IPS-15b (cell line): ENCODE data around the gene RPL38.

Experiments
- H3K27me3 ChIP-seq: one replicate; pipeline ENCODE4 v1.6.1; 2013; ENCODE audit warnings: low read length; ENCODE audit not compliant: control insufficient read depth, insufficient read depth
- H3K36me3 ChIP-seq: one replicate; pipeline ENCODE4 v1.6.1; 2013; ENCODE audit warnings: low read length; ENCODE audit not compliant: control insufficient read depth, insufficient read depth
- H3K4me1 ChIP-seq: one replicate; pipeline ENCODE4 v1.6.1; 2013; ENCODE audit warnings: mild to moderate bottlenecking, low read length; ENCODE audit not compliant: control insufficient read depth, insufficient read depth
- H3K4me3 ChIP-seq: one replicate; pipeline ENCODE4 v1.5.1; 2013; ENCODE audit warnings: low read depth, low read length
- H3K9ac ChIP-seq: one replicate; pipeline ENCODE4 v1.6.1; 2013; ENCODE audit warnings: low read depth, mild to moderate bottlenecking, low read length
- H3K9me3 ChIP-seq: one replicate; pipeline ENCODE4 v1.6.1; 2013; ENCODE audit warnings: mild to moderate bottlenecking, low read length; ENCODE audit not compliant: control insufficient read depth, insufficient read depth

RPL38 gene

DNA sequence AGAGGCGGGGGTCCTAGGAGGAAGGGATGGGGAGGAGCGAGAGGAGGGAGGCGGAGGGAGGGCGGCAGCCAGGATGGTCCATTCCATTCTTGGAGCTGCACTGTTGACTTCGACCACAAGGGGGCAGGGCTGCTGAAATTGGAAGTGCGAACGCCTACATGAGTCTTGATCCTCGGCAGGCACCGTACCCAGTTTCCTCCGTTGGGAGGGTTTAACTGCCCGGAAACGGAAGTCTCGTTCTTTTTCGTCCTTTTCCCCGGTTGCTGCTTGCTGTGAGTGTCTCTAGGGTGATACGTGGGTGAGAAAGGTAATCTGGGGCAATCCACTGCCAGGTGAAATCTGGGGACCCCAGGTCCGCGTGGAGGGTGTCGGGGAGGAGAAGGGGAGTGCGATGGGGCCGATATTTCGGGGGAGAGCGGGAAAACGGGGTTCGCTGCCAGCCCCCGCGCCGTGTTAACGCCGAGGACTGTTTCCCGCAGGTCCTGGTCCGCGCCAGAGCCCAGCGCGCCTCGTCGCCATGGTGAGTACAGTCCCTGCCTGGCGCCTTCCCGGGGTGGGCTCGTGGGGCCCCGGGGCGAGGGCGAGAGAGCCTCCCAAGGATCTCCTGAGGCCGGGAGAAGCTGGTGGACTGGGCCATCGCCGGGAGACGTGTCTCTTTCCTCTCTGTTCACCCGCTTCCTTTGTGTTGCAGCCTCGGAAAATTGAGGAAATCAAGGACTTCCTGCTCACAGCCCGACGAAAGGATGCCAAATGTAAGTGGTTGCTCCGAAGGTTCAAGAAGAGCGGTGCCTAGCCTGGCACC, at the start of gene RPL38:
Gene RPL38 (plus strand): TSS at position 240 of the 802 bp plus-strand sequence. CDS start 278 bp downstream, at position 518.
- H3K9me3 ChIP-seq: no peaks in the 10 kb centered on the region
- H3K4me3 ChIP-seq: peak within 1 kb of the TSS; percentile 99
- H3K4me1 ChIP-seq: peaks cover 17% of the 10 kb centered on the region
- H3K36me3 ChIP-seq: peaks cover 44% of the 10 kb centered on the region
- H3K9ac ChIP-seq: peak within 1 kb of the TSS; percentile 100
- peaks cover 14% of the 10 kb centered on the region for H3K27me3 ChIP-seq

- Histone ChIP-seq H3K9ac (no peak overlapping the region), H3K4me1 (no peaks in the 10 kb centered on the region), H3K36me3 (no peaks in the 10 kb centered on the region), H3K9me3 (no peaks in the 10 kb centered on the region), H3K4me3 (no peak overlapping the region), H3K27me3 (no peaks in the 10 kb centered on the region)
Measured at GRCh38 chr17:74153821-74154430, 49.6 kb upstream of the RPL38 start.

DNA sequence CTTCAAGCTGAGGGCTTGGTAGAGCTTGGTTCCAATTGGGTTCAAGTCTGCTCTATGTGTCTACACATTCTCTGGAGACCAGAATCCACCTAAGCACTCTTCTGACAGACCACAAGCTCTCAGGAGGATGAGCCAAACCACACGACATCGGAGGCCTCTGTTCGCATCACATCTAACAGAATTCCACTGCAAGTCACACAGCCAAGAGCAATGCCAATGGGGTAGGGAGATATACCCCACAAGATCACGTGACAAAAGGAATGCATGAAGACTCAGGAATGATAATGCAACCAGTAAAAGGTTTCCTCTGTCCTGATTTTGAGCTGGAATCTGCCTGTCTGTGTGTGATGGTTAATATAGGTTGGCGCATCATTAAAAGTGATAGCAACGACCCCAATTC, 46.6 kb upstream of the RPL38 start:
- no peaks in the 10 kb centered on the region for H3K27me3 ChIP-seq
- H3K4me3 ChIP-seq: no peak overlapping the region

GRCh38 chr17:74157366-74157765, 46.1 kb upstream of the RPL38 start:
- H3K4me1 ChIP-seq: no peaks in the 10 kb centered on the region
- no peaks in the 10 kb centered on the region for H3K27me3 ChIP-seq
- no peak overlapping the region for H3K4me3 ChIP-seq
- H3K9me3 ChIP-seq: no peaks in the 10 kb centered on the region
- no peaks in the 10 kb centered on the region for H3K36me3 ChIP-seq
- no peak overlapping the region for H3K9ac ChIP-seq

More for the DNA sequence above, 46.6 kb upstream of the RPL38 start:
- H3K36me3 ChIP-seq: no peaks in the 10 kb centered on the region
- no peaks in the 10 kb centered on the region for H3K4me1 ChIP-seq
- no peaks in the 10 kb centered on the region for H3K9me3 ChIP-seq
- no peak overlapping the region for H3K9ac ChIP-seq

DNA sequence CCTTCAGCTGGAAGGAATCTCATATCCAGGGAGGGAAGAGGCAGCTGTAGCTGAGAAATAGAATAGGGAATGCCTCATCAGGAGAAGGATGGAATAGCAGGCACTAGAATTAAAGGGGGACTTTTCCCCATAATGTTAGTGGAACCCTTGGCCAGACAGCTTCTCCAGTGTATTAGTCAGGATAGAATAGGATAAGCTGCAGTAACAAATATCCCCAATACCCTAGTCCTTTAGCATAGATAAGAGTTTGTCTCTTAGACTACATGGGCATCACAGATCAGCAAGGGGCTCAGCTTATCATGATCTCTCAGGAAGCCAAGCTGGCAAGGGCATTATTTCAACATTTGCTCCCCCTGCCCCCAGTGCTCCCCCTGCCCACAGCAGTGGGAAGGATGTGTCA, 44.7 kb upstream of the RPL38 start:
- no peak overlapping the region for H3K9ac ChIP-seq
- no peaks in the 10 kb centered on the region for H3K27me3 ChIP-seq
- H3K4me1 ChIP-seq: peaks cover 3% of the 10 kb centered on the region
- no peaks in the 10 kb centered on the region for H3K36me3 ChIP-seq
- H3K4me3 ChIP-seq: no peak overlapping the region
- no peaks in the 10 kb centered on the region for H3K9me3 ChIP-seq

DNA sequence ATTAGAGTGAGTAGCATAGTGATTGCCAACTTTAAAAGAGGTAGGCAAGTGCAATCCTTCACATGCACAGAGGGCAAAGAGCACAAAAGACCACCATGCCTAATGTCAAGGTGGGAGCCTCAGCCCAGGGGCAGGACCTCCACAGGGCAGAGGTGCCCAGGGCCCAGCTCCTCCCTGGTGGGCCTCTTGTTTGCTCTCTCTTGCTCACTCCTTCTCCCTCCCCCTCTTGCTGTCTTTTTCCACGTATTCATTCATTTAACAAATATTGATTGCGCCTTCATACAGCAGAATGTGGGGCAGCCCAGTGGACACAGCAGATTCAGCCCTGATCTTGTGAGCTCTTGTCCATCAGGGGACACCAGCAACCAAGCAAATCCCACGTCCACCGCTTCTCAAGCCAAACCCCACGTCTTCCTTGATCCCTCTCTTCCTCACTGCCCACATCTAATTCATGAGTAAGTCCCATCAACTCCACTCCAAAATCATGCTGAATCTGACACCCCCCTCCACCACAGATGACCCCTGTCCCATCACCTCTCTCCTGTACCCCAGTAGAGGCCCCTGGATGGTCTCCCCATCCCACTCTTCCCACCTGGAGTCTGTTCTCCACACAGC, 44.1 kb upstream of the RPL38 start:
- H3K27me3 ChIP-seq: no peaks in the 10 kb centered on the region

DNA sequence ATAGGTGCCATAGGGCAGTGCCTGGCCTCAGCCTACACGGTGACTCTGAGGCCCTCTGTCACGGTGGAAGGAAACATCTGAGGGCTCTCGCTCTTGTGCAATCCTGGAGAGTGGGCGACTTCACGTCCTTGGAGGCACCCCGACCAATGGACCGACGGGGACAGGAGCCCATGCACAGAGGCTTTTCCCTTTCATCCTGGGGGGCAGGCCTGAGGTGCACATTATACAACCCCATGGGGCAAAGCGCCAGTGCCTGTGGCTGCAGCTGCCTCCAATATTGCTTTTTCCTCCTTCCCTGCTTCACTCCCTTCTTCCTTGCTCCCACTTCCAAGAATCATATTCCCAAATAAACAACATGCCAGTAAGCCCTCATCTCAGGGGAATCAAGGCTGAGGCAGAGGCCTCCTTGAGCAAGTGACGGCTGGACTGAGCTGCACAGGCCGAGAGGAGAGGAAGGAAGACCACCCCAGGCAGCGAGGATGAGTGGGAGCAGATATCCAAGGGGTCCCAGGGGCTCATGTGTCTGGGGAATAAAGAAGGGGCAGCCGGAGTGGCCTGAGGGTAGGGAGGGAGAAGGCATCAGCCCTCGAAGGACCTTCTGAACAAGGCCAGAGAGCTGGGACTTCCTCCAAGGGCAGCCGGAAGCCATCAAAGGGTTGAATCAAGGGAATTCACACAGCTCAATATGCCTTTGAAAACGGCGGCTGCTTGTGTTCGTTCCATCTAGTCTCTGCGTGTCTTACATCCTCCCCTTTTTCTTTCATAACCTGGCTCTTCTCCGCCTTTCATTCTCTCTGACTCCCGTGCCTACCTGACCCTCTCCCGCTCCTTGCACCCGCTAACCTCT, 42.6 kb upstream of the RPL38 start:
- no peaks in the 10 kb centered on the region for H3K27me3 ChIP-seq
- H3K9ac ChIP-seq: no peak overlapping the region

More for the DNA sequence above, 44.1 kb upstream of the RPL38 start:
- no peak overlapping the region for H3K4me3 ChIP-seq
- peaks cover 3% of the 10 kb centered on the region for H3K4me1 ChIP-seq
- H3K36me3 ChIP-seq: no peaks in the 10 kb centered on the region
- H3K9me3 ChIP-seq: no peaks in the 10 kb centered on the region
- no peak overlapping the region for H3K9ac ChIP-seq

DNA sequence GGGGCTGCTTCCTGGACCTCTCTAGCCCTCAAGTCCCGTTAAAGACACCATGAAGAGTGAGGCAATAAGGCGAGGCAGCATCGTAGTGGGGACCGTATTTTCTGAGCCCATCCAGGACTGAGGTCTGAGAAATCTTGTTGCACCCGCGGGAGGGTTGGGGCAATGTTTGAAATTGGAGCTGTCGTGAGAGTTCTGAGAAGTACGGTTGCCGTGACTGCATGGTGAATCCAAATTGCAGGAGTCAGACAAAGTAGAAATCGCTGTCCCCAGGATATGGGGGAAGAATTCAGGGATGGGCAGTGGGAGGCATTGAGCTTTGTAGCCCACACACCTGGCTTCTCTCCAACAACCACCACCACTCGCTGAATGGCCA, 42.0 kb upstream of the RPL38 start:
- H3K9me3 ChIP-seq: no peaks in the 10 kb centered on the region
- peaks cover 3% of the 10 kb centered on the region for H3K4me1 ChIP-seq
- H3K9ac ChIP-seq: no peak overlapping the region
- no peak overlapping the region for H3K4me3 ChIP-seq
- H3K27me3 ChIP-seq: no peaks in the 10 kb centered on the region
- no peaks in the 10 kb centered on the region for H3K36me3 ChIP-seq

More for the DNA sequence above, 42.6 kb upstream of the RPL38 start:
- Histone ChIP-seq H3K4me1 (peaks cover 3% of the 10 kb centered on the region), H3K4me3 (no peak overlapping the region), H3K36me3 (no peaks in the 10 kb centered on the region), H3K9me3 (no peaks in the 10 kb centered on the region)

DNA sequence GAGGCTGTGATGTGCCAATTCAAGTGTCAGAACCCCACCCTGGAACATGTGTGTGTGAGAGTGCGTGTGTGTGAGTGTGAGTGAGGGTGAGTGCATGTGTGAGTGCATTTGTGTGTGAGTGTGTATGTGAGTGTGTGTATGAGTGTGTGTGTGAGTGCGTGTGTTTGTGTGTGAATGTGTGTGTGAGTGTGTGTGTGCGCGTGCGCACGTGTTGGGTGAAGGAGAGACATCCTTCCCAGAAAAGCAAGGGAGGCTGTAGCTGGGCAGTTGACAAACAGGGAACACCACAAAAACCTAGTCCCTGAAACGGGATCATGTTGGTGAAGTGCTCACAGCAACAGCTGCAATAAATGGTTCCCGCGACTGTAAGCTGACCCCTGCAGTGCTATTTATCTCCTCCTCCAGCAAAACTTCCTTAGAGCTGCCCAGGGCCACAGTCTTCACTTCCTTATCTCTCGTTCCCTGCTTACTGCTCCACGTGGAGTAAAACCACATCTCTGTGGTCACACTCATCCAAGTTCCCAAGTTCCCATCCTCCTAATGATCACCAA, 40.1 kb upstream of the RPL38 start:
- H3K4me1 ChIP-seq: peaks cover 3% of the 10 kb centered on the region
- no peaks in the 10 kb centered on the region for H3K27me3 ChIP-seq
- H3K9me3 ChIP-seq: no peaks in the 10 kb centered on the region

GRCh38 chr17:74163836-74164235, 39.6 kb upstream of the RPL38 start:
- peaks cover 3% of the 10 kb centered on the region for H3K4me1 ChIP-seq
- H3K36me3 ChIP-seq: no peaks in the 10 kb centered on the region
- no peaks in the 10 kb centered on the region for H3K27me3 ChIP-seq
- H3K9me3 ChIP-seq: no peaks in the 10 kb centered on the region
- no peak overlapping the region for H3K4me3 ChIP-seq
- no peak overlapping the region for H3K9ac ChIP-seq

More for the DNA sequence above, 40.1 kb upstream of the RPL38 start:
- Histone ChIP-seq H3K4me3 (no peak overlapping the region), H3K36me3 (no peaks in the 10 kb centered on the region), H3K9ac (no peak overlapping the region)

DNA sequence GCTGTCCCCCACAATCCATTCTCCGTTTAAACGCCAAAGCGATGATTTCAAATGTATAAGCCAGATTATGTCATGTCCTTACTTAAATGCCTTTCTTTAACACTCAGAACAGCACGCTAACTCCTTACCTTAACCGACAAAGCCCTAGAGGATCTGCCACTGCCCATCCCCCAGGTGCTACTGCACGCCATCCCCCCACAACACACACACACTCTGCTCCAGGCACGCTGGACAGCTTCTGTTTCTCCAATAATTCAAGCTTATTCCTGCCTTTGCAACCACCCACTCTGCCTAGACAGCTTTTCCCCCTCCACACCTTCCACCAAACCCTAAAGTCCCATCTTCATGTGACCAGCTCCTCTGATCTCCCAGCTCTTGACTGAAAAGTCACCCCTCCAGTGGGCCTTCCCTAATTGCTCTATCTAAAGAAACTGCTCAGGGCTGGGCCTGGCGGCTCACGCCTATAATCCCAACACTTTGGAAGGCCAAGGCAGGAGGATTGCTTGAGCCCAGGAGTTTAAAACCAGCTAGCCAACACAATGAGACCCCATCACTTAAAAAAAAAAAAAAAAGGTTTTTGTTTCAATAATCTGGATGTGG, 38.9 kb upstream of the RPL38 start:
- Histone ChIP-seq H3K4me1 (peaks cover 3% of the 10 kb centered on the region), H3K9ac (no peak overlapping the region), H3K27me3 (no peaks in the 10 kb centered on the region), H3K4me3 (no peak overlapping the region), H3K9me3 (no peaks in the 10 kb centered on the region), H3K36me3 (no peaks in the 10 kb centered on the region)
